ENCODE results near the gene CLIC6. TPM values are rescaled to one million over a fixed set of nuclear protein-coding genes. Genes with fewer than 3 reads are reported as not detected.

Gene CLIC6
- total and polyA plus RNA-seq, 4 donors, result 0.19 to 19.0 (median 1.4) TPM

DNA sequence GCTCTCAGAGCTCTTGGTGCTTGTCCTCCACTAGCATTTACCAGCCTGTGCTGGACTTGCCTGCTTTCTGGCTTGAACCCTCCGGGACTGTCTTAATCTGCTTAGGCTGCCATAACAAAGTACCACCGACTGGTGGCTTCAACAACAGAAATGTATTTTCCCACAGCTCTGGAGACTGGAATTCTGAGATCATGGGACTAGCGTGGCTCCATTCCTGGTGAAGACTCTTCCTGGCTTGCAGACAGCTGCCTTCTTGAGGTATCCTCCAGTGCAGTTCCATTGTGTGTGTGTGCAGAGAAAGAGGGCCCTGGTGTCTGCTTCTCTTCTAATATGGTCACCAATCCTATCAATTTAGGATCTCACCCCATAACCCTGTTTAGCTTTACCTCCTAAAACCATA, 31.8 kb upstream of the CLIC6 start:
- Histone ChIP-seq H3K27me3 (ENCODE audit: control insufficient read depth, insufficient read depth, low read length) (no peaks in the 10 kb centered on the region), H3K27ac (ENCODE audit: low read depth, low read length) (no peak overlapping the region)
- 94% methylated on average over 2 of the region's 3 CpGs for WGBS (ENCODE audit: insufficient coverage)

DNA sequence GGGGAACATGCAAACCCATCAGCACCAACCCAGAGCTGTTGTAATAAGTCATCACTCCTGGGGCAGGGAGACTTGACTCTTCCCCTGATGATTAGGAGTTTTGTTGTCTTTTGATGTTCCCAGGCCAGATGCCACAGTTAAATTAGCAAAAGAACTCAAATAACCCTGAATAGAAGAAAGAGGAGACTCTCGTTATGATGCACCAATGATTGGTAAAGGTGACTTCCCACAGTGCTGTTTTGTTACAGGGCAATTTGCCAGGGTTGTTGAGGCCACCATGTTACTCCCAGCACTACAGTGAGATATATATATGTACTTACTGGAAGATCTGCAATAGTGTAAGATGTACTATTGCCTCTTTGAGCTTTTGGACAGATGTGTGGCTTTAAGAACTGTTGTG, 29.5 kb upstream of the CLIC6 start:
- Histone ChIP-seq H3K9me3 (ENCODE audit: control insufficient read depth, insufficient read depth, low read length) (no peaks in the 10 kb centered on the region), H3K27ac (ENCODE audit: low read depth, low read length) (no peak overlapping the region), H3K4me1 (ENCODE audit: control insufficient read depth, insufficient read depth, low read length) (no peaks in the 10 kb centered on the region), H3K27me3 (ENCODE audit: control insufficient read depth, insufficient read depth, low read length) (no peaks in the 10 kb centered on the region), H3K36me3 (ENCODE audit: control insufficient read depth, insufficient read depth, low read length) (no peaks in the 10 kb centered on the region), H3K4me3 (ENCODE audit: low read depth, low read length) (no peak overlapping the region)
- no CpG with 5 or more reads among the region's 1 CpG for WGBS (ENCODE audit: insufficient coverage)
- no peak for DNase-seq (ENCODE audit: low read depth in 4 of 6, low spot score in 6 of 6)

More for the DNA sequence above, 31.8 kb upstream of the CLIC6 start:
- H3K36me3 ChIP-seq (ENCODE audit: control insufficient read depth, insufficient read depth, low read length), result no peaks in the 10 kb centered on the region
- H3K9me3 ChIP-seq (ENCODE audit: control insufficient read depth, insufficient read depth, low read length), result no peaks in the 10 kb centered on the region
- no peak overlapping the region for H3K4me3 ChIP-seq (ENCODE audit: low read depth, low read length)
- no peaks in the 10 kb centered on the region for H3K4me1 ChIP-seq (ENCODE audit: control insufficient read depth, insufficient read depth, low read length)
- no peak for DNase-seq (ENCODE audit: low read depth in 4 of 6, low spot score in 6 of 6)

DNA sequence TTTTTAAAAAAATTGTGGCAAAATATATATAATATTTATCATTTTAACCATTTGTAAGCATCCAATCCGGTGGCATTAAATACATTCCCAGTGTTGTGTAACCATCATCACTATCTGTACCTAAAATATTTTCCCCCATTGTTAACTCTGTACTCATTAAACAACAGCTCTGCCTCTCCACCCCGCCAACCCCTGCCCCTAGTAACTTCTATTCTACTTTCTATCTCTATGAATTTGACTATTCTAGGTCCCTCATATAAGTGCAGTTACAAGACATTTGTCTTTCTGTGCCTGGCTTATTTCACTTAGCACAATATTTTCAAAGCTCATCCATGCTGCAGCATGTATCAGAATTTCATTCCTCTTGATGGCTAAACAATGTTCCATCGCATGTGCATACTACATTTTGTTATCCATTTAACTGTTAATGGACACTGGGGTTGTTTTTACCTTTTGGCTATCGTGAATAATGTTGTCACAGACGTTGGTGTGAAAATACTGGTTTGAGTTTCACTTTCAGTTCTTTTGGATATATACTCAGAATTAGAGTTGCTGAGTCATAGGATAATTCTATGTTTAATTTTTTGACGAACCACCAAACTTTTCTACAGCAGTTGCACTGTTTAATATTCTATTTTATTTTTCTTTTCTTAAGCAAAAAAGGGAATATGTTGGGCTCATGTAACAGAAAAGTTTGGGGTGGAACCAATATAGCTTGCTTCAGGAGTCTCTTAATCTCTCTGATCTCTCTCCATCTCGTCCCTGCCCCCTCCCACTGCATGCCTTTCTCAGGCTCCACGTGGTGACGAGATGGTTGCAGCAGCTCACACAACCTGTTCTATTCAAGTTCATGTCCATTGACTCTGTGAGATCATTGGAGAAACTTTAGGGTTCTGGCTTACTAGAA, 28.7 kb upstream of the CLIC6 start:
- H3K27me3 ChIP-seq (ENCODE audit: control insufficient read depth, insufficient read depth, low read length), result no peaks in the 10 kb centered on the region
- no peaks in the 10 kb centered on the region for H3K36me3 ChIP-seq (ENCODE audit: control insufficient read depth, insufficient read depth, low read length)
- no peaks in the 10 kb centered on the region for H3K9me3 ChIP-seq (ENCODE audit: control insufficient read depth, insufficient read depth, low read length)
- H3K4me3 ChIP-seq (ENCODE audit: low read depth, low read length), result no peak overlapping the region
- DNase-seq (ENCODE audit: low read depth in 4 of 6, low spot score in 6 of 6), result no peak
- H3K4me1 ChIP-seq (ENCODE audit: control insufficient read depth, insufficient read depth, low read length), result no peaks in the 10 kb centered on the region
- 53% methylated on average over 4 of the region's 9 CpGs for WGBS (ENCODE audit: insufficient coverage)
- no peak overlapping the region for H3K27ac ChIP-seq (ENCODE audit: low read depth, low read length)

DNA sequence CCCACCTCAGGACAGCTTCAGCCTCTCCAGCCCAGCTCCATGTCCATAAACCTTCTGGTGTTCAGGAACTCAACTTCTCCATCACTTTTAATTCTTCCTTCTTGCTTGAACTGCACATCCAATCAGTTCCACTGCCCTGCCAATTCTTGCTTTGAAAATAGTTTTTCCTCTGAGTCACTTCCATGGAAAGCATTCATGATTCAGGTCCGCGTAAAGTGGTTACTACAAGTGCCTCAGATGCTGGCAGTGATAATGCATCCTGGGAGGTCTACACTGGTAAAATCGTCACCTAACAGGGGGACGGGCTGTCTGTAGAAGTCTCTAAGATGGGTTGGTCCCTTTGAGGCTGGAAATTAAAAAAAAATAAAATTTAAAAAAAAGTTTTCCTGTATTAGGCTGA, 27.9 kb upstream of the CLIC6 start:
- Histone ChIP-seq H3K4me1 (ENCODE audit: control insufficient read depth, insufficient read depth, low read length) (no peaks in the 10 kb centered on the region), H3K36me3 (ENCODE audit: control insufficient read depth, insufficient read depth, low read length) (no peaks in the 10 kb centered on the region), H3K27ac (ENCODE audit: low read depth, low read length) (no peak overlapping the region), H3K27me3 (ENCODE audit: control insufficient read depth, insufficient read depth, low read length) (no peaks in the 10 kb centered on the region), H3K9me3 (ENCODE audit: control insufficient read depth, insufficient read depth, low read length) (no peaks in the 10 kb centered on the region), H3K4me3 (ENCODE audit: low read depth, low read length) (no peak overlapping the region)
- WGBS (ENCODE audit: insufficient coverage), result 100% methylated on average over 3 of the region's 4 CpGs
- no peak for DNase-seq (ENCODE audit: low read depth in 4 of 6, low spot score in 6 of 6)

DNA sequence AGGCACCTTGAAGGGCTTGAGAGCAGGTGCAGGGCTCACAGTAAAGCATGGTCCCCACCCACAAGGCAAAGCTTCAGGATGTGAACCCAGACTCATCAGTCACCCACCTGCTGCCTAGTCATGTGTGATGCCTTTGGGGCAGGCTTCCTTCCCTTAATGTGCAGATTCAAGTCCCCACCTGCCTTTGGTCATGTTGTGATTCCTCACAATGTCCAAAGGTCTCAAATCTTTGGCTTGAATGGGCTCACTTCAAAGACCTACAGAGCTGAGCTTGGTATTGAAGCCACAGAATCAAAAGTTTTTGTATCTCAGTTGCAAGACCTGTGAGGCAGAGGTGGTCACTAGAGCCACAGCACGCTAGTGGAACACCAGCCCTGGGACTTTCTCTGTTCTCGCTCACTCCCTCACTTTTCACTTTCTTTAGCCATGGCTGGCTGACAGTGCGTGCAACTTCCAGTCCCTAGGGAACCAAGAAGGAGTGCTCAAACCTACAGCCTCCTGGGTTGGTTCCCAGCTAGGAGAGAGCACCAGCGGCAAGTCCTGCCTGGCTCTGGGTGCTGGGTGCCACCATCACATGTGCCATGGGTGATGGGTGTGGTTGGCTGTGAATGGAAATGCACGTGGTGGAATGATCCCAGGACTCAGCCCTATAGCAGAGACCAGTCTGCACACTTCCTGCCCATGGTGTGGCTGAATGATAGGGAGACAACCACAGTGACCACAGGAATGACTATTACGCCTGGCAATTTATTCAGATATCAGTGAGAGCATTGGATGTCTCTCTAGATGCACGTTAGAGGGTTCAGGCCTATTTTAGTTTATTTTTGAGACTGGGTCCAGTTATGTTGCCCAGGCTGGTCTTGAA, 26.4 kb upstream of the CLIC6 start:
- DNase-seq (ENCODE audit: low read depth in 4 of 6, low spot score in 6 of 6), result no peak
- H3K4me3 ChIP-seq (ENCODE audit: low read depth, low read length), result no peak overlapping the region
- H3K27me3 ChIP-seq (ENCODE audit: control insufficient read depth, insufficient read depth, low read length), result no peaks in the 10 kb centered on the region
- H3K27ac ChIP-seq (ENCODE audit: low read depth, low read length), result no peak overlapping the region
- WGBS (ENCODE audit: insufficient coverage), result 95% methylated on average over 6 of the region's 7 CpGs
- H3K4me1 ChIP-seq (ENCODE audit: control insufficient read depth, insufficient read depth, low read length), result no peaks in the 10 kb centered on the region
- no peaks in the 10 kb centered on the region for H3K9me3 ChIP-seq (ENCODE audit: control insufficient read depth, insufficient read depth, low read length)
- no peaks in the 10 kb centered on the region for H3K36me3 ChIP-seq (ENCODE audit: control insufficient read depth, insufficient read depth, low read length)

DNA sequence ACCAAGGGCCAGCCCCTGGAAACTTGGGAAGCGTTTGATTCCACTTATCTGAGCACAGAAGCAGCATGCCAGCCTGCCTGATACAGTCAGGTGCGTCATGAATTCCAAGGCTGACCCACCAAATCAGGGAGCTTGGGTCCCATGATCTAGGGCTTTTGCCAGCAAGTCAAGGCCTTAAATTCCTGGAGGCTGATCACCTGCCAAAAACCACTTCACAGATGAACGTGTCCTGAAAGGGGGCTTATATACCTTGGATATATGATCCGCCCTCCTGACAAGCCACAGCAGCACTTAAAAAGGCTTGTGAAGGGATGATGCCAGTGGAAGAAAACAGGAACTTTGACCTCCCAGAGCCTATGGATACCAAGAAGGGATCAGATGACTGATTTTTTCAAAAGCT, 24.0 kb upstream of the CLIC6 start:
- 86% methylated on average over 4 of the region's 4 CpGs for whole genome bisulfite sequencing (ENCODE audit: insufficient coverage)
- Histone ChIP-seq H3K27me3 (ENCODE audit: control insufficient read depth, insufficient read depth, low read length) (no peaks in the 10 kb centered on the region), H3K4me1 (ENCODE audit: control insufficient read depth, insufficient read depth, low read length) (no peaks in the 10 kb centered on the region), H3K27ac (ENCODE audit: low read depth, low read length) (no peak overlapping the region), H3K4me3 (ENCODE audit: low read depth, low read length) (no peak overlapping the region), H3K9me3 (ENCODE audit: control insufficient read depth, insufficient read depth, low read length) (no peaks in the 10 kb centered on the region), H3K36me3 (ENCODE audit: control insufficient read depth, insufficient read depth, low read length) (no peaks in the 10 kb centered on the region)
- no peak for DNase-seq (ENCODE audit: low read depth in 4 of 6, low spot score in 6 of 6)

DNA sequence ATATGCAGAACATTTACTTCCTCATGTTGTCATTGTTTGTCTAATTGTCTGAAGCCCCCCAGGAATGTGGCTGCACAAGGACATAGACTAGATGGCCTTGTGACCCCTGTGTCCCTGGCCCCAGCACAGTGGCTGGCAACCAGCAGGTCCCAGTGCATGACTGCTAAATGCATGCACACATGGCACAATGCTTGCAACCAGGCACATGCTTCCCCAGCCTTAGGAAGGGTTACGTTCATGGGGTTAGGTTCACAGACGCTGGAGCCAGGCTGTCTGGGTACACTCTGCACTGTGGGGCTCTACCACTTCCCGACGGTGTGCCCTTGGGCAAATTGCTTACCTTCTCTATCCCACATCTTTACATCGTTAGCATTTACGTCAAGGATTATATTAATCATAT, 21.2 kb upstream of the CLIC6 start:
- no peaks in the 10 kb centered on the region for H3K27me3 ChIP-seq (ENCODE audit: control insufficient read depth, insufficient read depth, low read length)
- no peaks in the 10 kb centered on the region for H3K4me1 ChIP-seq (ENCODE audit: control insufficient read depth, insufficient read depth, low read length)
- 83% methylated on average over 1 of the region's 6 CpGs for WGBS (ENCODE audit: insufficient coverage)
- H3K9me3 ChIP-seq (ENCODE audit: control insufficient read depth, insufficient read depth, low read length), result peaks cover 4% of the 10 kb centered on the region
- no peak overlapping the region for H3K27ac ChIP-seq (ENCODE audit: low read depth, low read length)
- no peak overlapping the region for H3K4me3 ChIP-seq (ENCODE audit: low read depth, low read length)
- no peak for DNase-seq (ENCODE audit: low read depth in 4 of 6, low spot score in 6 of 6)
- no peaks in the 10 kb centered on the region for H3K36me3 ChIP-seq (ENCODE audit: control insufficient read depth, insufficient read depth, low read length)

DNA sequence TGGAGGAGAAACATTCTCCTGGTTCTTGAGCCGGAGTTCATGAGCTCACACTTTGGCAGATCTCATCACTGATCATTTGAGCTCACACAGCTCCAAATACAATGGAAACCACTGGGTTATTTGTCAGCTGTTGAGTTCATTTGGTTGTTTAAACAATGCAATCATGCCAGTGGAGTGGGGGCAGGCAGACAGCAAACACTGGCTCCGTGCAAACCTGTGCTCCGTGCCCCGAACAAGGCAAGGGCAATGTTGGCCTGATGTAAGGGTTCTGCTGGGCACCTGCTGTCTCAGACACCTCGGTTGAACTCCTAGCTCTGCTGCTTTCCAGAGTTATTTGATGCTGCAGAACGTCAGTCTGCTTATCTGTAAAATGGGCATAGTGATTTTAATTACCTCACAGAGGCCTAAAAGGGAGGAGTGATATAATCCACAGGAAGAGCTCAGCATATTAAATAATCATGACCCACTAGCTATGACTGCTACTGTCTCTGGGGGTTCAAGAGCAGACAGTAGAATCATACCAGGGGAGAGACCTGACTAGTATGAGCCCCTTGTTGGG, 20.0 kb upstream of the CLIC6 start:
- WGBS (ENCODE audit: insufficient coverage), result 88% methylated on average over 4 of the region's 6 CpGs
- Histone ChIP-seq H3K9me3 (ENCODE audit: control insufficient read depth, insufficient read depth, low read length) (peaks cover 4% of the 10 kb centered on the region), H3K36me3 (ENCODE audit: control insufficient read depth, insufficient read depth, low read length) (no peaks in the 10 kb centered on the region), H3K27me3 (ENCODE audit: control insufficient read depth, insufficient read depth, low read length) (no peaks in the 10 kb centered on the region), H3K27ac (ENCODE audit: low read depth, low read length) (no peak overlapping the region), H3K4me1 (ENCODE audit: control insufficient read depth, insufficient read depth, low read length) (no peaks in the 10 kb centered on the region), H3K4me3 (ENCODE audit: low read depth, low read length) (no peak overlapping the region)
- no peak for DNase-seq (ENCODE audit: low read depth in 4 of 6, low spot score in 6 of 6)

DNA sequence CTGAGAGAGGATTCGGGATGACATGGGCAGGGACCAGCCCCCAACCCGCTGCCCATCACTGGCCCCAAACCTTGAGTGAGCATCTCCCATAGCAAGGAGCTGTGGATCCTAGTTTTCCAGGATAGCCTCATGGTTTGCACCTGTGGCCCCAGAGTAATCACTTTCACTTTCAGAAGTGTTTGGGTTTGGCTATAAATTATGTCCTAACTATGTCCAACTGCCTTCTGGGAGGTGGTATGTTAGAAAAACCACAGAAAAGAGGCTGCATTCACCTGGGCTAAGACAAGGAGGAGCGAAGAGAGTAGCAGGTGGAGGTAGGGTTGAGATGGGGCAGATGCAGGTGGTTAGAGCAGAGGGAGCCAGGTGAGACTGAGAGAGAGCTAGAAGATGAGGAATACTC, 19.4 kb upstream of the CLIC6 start:
- no peak for DNase-seq (ENCODE audit: low read depth in 4 of 6, low spot score in 6 of 6)
- Histone ChIP-seq H3K36me3 (ENCODE audit: control insufficient read depth, insufficient read depth, low read length) (no peaks in the 10 kb centered on the region), H3K27me3 (ENCODE audit: control insufficient read depth, insufficient read depth, low read length) (no peaks in the 10 kb centered on the region), H3K9me3 (ENCODE audit: control insufficient read depth, insufficient read depth, low read length) (peaks cover 4% of the 10 kb centered on the region), H3K27ac (ENCODE audit: low read depth, low read length) (no peak overlapping the region), H3K4me1 (ENCODE audit: control insufficient read depth, insufficient read depth, low read length) (no peaks in the 10 kb centered on the region), H3K4me3 (ENCODE audit: low read depth, low read length) (no peak overlapping the region)
- 94% methylated on average over 3 of the region's 3 CpGs for WGBS (ENCODE audit: insufficient coverage)
